ENCODE data around the gene WDR45B. TPM values are rescaled to one million over a fixed set of nuclear protein-coding genes. Genes with fewer than 3 reads are reported as not detected.

WDR45B gene
- total RNA-seq, 1 experiment from 2014 or later = 96.5 TPM

GRCh38 chr17:82603981-82604448, 44.2 kb downstream of the WDR45B start (continued):
- TF ChIP-seq ATF2 (CRISPR knock-in tag; IDR thresholded peaks at IDR 0.05; ENCODE audit: borderline replicate concordance, low read depth) = no peak

GRCh38 chr17:82602986-82603710, 45.1 kb downstream of the WDR45B start:
- Mint-ChIP-seq H3K36me3 (peaks cover 60% of the 10 kb centered on the region), H3K27me3 (ENCODE audit: low read depth) (no peaks in the 10 kb centered on the region), H3K27ac (peak overlapping the region; percentile 84; the same call in 1 of the 2 replicates), H3K4me1 (peaks cover 15% of the 10 kb centered on the region), H3K9me3 (no peaks in the 10 kb centered on the region), H3K4me3 (no peak overlapping the region)
- ChIA-PET POLR2A (no interaction called here), CTCF (interaction anchor here (0.8 to 0.9 kb wide), 2 partner anchors 13 to 66 kb away, joined by 3 read pairs; no protein-coding TSS in a partner anchor)
- no peak for ATAC-seq
- TF ChIP-seq MLX (CRISPR knock-in tag; IDR thresholded peaks at IDR 0.05) = no peak
- TF ChIP-seq ATF1 (CRISPR knock-in tag; IDR thresholded peaks at IDR 0.05) = no peak
- TF ChIP-seq ZNF219 (CRISPR knock-in tag; IDR thresholded peaks at IDR 0.05; ENCODE audit: borderline replicate concordance) = no peak
- no peak for TF ChIP-seq ZNF281 (CRISPR knock-in tag; IDR thresholded peaks at IDR 0.05)
- no peak for TF ChIP-seq ZBTB21 (CRISPR knock-in tag; IDR thresholded peaks at IDR 0.05; ENCODE audit: borderline replicate concordance)
- no peak for TF ChIP-seq HMGA2 (CRISPR knock-in tag; IDR thresholded peaks at IDR 0.05)
- no peak for TF ChIP-seq USF2 (CRISPR knock-in tag; IDR thresholded peaks at IDR 0.05)
- TF ChIP-seq CREB1 (CRISPR knock-in tag; IDR thresholded peaks at IDR 0.05) = no peak
- TF ChIP-seq E2F1 (CRISPR knock-in tag; IDR thresholded peaks at IDR 0.05) = no peak
- TF ChIP-seq JAZF1 (CRISPR knock-in tag; IDR thresholded peaks at IDR 0.05) = no peak
- no peak for TF ChIP-seq ETV6 (CRISPR knock-in tag; IDR thresholded peaks at IDR 0.05)
- no peak for TF ChIP-seq ATF6 (CRISPR knock-in tag; IDR thresholded peaks at IDR 0.05)
- TF ChIP-seq ZSCAN18 (CRISPR knock-in tag; IDR thresholded peaks at IDR 0.05) = no peak
- TF ChIP-seq NFE2L1 (CRISPR knock-in tag; IDR thresholded peaks at IDR 0.05) = no peak
- no peak for TF ChIP-seq NFATC4 (CRISPR knock-in tag; IDR thresholded peaks at IDR 0.05)
- no peak for TF ChIP-seq MYBL2 (CRISPR knock-in tag; IDR thresholded peaks at IDR 0.05)
- no peak for TF ChIP-seq ZMAT4 (CRISPR knock-in tag; IDR thresholded peaks at IDR 0.05)
- no peak for TF ChIP-seq CREM (CRISPR knock-in tag; IDR thresholded peaks at IDR 0.05)
- TF ChIP-seq ESRRA (CRISPR knock-in tag; IDR thresholded peaks at IDR 0.05; ENCODE audit: borderline replicate concordance) = no peak
- TF ChIP-seq JUN (CRISPR knock-in tag; IDR thresholded peaks at IDR 0.05) = no peak
- DNase-seq (ENCODE audit: low spot score) = no peak
